ENCODE data around the gene EZH1.

Gene EZH1

DNA sequence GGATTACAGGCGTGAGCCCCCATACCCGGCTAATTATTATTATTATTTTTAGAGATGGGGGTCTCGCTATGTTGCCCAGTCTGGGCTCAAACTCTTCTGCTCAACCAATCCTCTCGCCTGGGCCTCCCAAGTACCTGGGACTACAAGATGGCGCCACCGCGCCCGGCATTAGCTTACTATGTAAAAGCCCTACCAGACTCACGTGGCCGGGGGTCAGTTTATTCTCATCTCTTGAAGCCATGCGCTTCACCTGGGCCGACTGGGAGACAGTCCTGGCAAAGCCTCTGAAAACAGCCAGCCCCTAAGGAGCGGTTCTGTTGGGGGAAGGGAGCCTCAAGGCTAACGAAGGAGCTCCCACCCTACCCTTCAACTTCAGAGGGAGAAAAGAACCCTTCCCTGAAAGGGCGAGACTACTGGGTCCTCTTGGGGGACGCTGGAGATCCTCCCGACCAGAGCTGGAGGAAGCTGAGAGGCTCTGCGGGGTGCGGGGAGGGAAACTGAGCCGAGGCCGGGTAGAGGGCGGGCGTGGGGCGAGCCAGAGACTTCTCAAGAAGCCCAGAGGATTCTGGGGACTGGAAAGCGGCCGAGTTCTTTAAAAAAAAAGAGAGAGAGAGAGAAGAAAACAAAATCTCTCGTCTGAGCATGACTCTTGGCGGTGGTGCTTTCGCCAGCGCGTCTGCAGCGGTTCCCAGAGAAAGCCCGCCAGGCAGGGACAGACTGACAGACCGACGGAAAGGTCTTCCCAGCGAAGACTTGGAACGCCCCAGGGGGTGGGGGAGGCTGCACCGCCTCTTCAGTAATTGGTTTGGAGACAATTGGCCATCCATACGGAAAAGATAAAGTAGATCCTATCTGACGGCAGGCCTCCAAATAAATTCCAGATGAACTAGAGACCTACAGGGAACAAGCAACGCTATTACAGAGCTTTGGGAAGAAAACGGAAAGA, 91.4 kb downstream of the EZH1 start:
- in situ Hi-C loops (cut with MboI; ENCODE audit: low pct_unique_long_range_greater_than_20kb, low sequenced_read_pairs): no loop called here
- no peak for DNase-seq

DNA sequence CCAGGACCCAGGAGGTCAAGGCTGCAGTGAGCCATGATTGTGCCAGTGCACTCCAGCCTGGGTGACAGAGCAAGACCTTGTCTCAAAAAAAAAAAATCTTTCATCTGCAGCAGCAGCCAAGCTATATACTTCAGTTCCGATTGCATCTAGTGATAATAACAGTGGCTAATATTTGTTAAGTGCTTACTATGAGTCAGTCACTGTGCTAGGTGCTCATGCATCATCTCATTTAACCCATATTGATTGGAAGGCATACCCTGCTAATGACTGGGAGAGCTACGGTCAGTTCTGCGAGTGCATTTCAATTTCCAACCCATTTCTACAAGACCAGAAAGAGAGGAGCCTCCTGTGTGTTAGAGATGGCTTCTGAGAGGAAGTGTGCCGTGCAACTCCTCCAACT, 93.4 kb downstream of the EZH1 start:
- no peak for DNase-seq
- in situ Hi-C loops (cut with MboI; ENCODE audit: low pct_unique_long_range_greater_than_20kb, low sequenced_read_pairs): no loop called here
